ENCODE results near the gene PTS. TPM values are rescaled to one million over a fixed set of nuclear protein-coding genes. Genes with fewer than 3 reads are reported as not detected.
A peak's percentile ranks its signal among the peaks of the same experiment; 100 is the strongest.

Gene PTS
- total and polyA plus RNA-seq, 9 of the 15 experiments (the other 6 are each of a cell fraction or from before 2014, with no cell fraction given), result 27.1 to 72.7 (median 41.1) TPM

DNA sequence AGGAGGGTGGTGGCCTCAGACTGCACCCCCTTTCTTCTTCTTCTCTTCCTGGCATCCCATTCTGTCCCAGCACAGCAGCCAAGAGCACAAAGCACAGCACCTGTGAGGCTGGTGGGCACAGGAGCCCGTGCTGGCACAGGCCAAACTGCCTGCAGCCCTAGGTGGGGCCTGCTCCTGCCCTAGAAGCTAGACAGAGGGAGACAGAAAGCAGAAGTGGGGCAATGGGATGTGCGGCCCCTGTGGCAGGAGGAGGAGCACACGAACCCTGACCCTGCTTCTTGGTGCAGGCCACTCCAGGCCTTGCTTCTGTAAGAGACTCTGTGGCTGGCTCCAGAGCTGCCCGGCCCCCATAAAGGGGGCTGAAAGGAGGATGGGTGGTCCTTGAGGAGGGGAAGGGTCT is 3.9 kb upstream of the PTS start:
- in situ Hi-C loops (cut with MboI) (loop anchor here (5.0 to 10.0 kb wide), 3 partner anchors 60 to 618 kb away; partner anchors contain the start of gene SIK2), intact Hi-C loops (cut with micrococcal nuclease) (loop anchor here (5.0 kb wide), 1 partner anchor 1065 kb away; no protein-coding TSS in a partner anchor)
- Histone ChIP-seq H3K9me3 (replicated peaks; ENCODE audit: control insufficient read depth, insufficient read depth, low read depth, low read length) (no peaks in the 10 kb centered on the region), H3K36me3 (ENCODE audit: control insufficient read depth, insufficient read depth, low read length) (no peaks in the 10 kb centered on the region), H3K27ac (ENCODE audit: extremely low read depth, low read depth, low read length) (no peak overlapping the region), H3K4me1 (replicated peaks in 1 of 2; ENCODE audit: control insufficient read depth in 2 of 2, insufficient read depth in 2 of 2, low read length in 2 of 2) (peaks cover 2 to 8% of the 10 kb centered on the region in 2 experiments; a peak in 3 of 5 replicates), H3K27me3 (ENCODE audit: control insufficient read depth in 2 of 2, insufficient read depth in 2 of 2, low read length in 2 of 2) (no peaks in the 10 kb centered on the region), H3K9me1 (ENCODE audit: control insufficient read depth, insufficient read depth, low read length) (no peaks in the 10 kb centered on the region), H4K20me1 (replicated peaks; ENCODE audit: control insufficient read depth, insufficient read depth, low read length) (no peaks in the 10 kb centered on the region), H3K4me2 (ENCODE audit: insufficient read depth, low read length) (no peak overlapping the region), H2AFZ (ENCODE audit: low read depth, low read length) (no peak overlapping the region), H3K9ac (ENCODE audit: insufficient read depth in 1 of 2, low read depth in 2 of 2, low read length in 2 of 2) (no peak overlapping the region), H3K79me2 (ENCODE audit: control insufficient read depth, insufficient read depth, low read length) (peaks cover 12% of the 10 kb centered on the region), H3K4me3 (no peak overlapping the region)
- CTCF ChIA-PET (ENCODE audit: low intra/inter-chr PET ratio), result interaction anchor here (0.6 to 1.4 kb wide), 2 partner anchors 57 to 343 kb away, joined by 3 to 5 read pairs; partner anchors contain the start of gene FDXACB1
- BruUV-seq (replicated peaks), result no TSS peak
- POLR2A ChIA-PET, result interaction anchor here (0.6 to 0.8 kb wide), 2 partner anchors 48 to 414 kb away, joined by 3 read pairs; no protein-coding TSS in a partner anchor
- WGBS (ENCODE audit: insufficient coverage, low coverage, missing lambda C conversion rate), result 19% methylated on average over 3 of the region's 4 CpGs
- DNase-seq (ENCODE audit: extremely low read depth in 1 of 4, low spot score in 3 of 4) (no peak), ATAC-seq (no peak), FAIRE-seq (no peak)
- TF ChIP-seq KDM1A (IDR thresholded peaks at IDR 0.05) (no peak), ZSCAN29 (IDR thresholded peaks at IDR 0.05) (no peak), SPI1 (IDR thresholded peaks at IDR 0.05; ENCODE audit: borderline replicate concordance, low read depth, low read length) (peak; percentile 61; the same call in 1 of the 2 replicates), YBX1 (IDR thresholded peaks at IDR 0.05) (no peak), MCM5 (IDR thresholded peaks at IDR 0.05; ENCODE audit: low read depth) (no peak), TFAP4 (CRISPR knock-in tag; IDR thresholded peaks at IDR 0.05; ENCODE audit: borderline replicate concordance) (no peak), ZFPM2 (CRISPR knock-in tag; IDR thresholded peaks at IDR 0.05) (no peak)
- TF ChIP-seq, protein P1, sequence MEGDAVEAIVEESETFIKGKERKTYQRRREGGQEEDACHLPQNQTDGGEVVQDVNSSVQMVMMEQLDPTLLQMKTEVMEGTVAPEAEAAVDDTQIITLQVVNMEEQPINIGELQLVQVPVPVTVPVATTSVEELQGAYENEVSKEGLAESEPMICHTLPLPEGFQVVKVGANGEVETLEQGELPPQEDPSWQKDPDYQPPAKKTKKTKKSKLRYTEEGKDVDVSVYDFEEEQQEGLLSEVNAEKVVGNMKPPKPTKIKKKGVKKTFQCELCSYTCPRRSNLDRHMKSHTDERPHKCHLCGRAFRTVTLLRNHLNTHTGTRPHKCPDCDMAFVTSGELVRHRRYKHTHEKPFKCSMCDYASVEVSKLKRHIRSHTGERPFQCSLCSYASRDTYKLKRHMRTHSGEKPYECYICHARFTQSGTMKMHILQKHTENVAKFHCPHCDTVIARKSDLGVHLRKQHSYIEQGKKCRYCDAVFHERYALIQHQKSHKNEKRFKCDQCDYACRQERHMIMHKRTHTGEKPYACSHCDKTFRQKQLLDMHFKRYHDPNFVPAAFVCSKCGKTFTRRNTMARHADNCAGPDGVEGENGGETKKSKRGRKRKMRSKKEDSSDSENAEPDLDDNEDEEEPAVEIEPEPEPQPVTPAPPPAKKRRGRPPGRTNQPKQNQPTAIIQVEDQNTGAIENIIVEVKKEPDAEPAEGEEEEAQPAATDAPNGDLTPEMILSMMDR (IDR thresholded peaks at IDR 0.05 in 2 of 3, conservative IDR thresholded peaks at IDR 0.05 in 1 of 3; ENCODE audit: insufficient read depth in 2 of 3, low read depth in 1 of 3, low read length in 3 of 3), result peak in 1 of 3 experiments; percentile 43; a peak in 2 of 6 replicates
- TF ChIP-seq, protein P2, sequence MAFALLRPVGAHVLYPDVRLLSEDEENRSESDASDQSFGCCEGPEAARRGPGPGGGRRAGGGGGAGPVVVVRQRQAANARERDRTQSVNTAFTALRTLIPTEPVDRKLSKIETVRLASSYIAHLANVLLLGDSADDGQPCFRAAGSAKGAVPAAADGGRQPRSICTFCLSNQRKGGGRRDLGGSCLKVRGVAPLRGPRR (CRISPR knock-in tag; IDR thresholded peaks at IDR 0.05), result no peak

Measured in K562 (cell line).